WTC11 (cell line): ENCODE data around the gene DMWD. TPM values are rescaled to one million over a fixed set of nuclear protein-coding genes. Genes with fewer than 3 reads are reported as not detected.

Experiments
- ATAC-seq: fragments of 200-7000 bp; cut with Tn5 transposase; 2 replicates; pipeline ENCODE4 v1.10.0; 2021; ENCODE audit warnings: mild to moderate bottlenecking, moderate library complexity
- CTCF ChIA-PET: fragments of 300-600 bp; sonication (Branson Sonifier 250); formaldehyde crosslinking; loops from one replicate; lab custom pipeline; 2021; ENCODE audit warnings: antibody characterized with exemption; lab: Charles Lee
- POLR2A ChIA-PET: fragments of 350-600 bp; sonication (Branson Sonifier 250); formaldehyde crosslinking; loops from one replicate; lab custom pipeline; 2021; ENCODE audit warnings: antibody characterized with exemption; lab: Charles Lee
- DNase-seq: peaks from one replicate; pipeline ENCODE4 v3.0.0; 2021; ENCODE audit warnings: low spot score
- H3K27ac Mint-ChIP-seq: 2 replicates; pipeline ENCODE4 v1.8.0; 2021; ENCODE audit warnings: mixed read lengths
- H3K27me3 Mint-ChIP-seq: 2 replicates; pipeline ENCODE4 v1.8.0; 2021; ENCODE audit warnings: low read depth, mild to moderate bottlenecking, moderate library complexity, mixed read lengths
- H3K36me3 Mint-ChIP-seq: 2 replicates; pipeline ENCODE4 v1.8.0; 2021; ENCODE audit warnings: mixed read lengths
- H3K4me1 Mint-ChIP-seq: 2 replicates; pipeline ENCODE4 v1.8.0; 2022; ENCODE audit warnings: mixed read lengths
- H3K4me3 Mint-ChIP-seq: 2 replicates; pipeline ENCODE4 v1.8.0; 2021; ENCODE audit warnings: mild to moderate bottlenecking, moderate library complexity, mixed read lengths
- H3K9me3 Mint-ChIP-seq: 2 replicates; pipeline ENCODE4 v1.8.0; 2021; ENCODE audit warnings: mixed read lengths
- FOXK1 ChIP-seq: sonication (generic); formaldehyde crosslinking; IDR thresholded peaks from 2 replicates; pipeline ENCODE4 v1.8.0; 2022; ENCODE audit warnings: mild to moderate bottlenecking, moderate library complexity, missing genetic modification reagents
- GRHL2 ChIP-seq: fragments of 250-450 bp; sonication (Bioruptor Pico); IDR thresholded peaks from 2 replicates; pipeline ENCODE4 v1.8.0; 2022; ENCODE audit warnings: mild to moderate bottlenecking, moderate library complexity; ENCODE audit not compliant: insufficient replicate concordance, severe bottlenecking
- GTF2I ChIP-seq: fragments of 250-450 bp; sonication (Bioruptor Pico); conservative IDR thresholded peaks from 2 replicates; pipeline ENCODE4 v1.4.0; 2021; ENCODE audit warnings: mild to moderate bottlenecking
- NR1H2 ChIP-seq: sonication (generic); formaldehyde crosslinking; IDR thresholded peaks from 2 replicates; pipeline ENCODE4 v1.9.0; 2021; ENCODE audit warnings: mild to moderate bottlenecking, moderate library complexity, missing genetic modification reagents
- NR3C1 ChIP-seq: sonication (generic); formaldehyde crosslinking; conservative IDR thresholded peaks from 2 replicates; pipeline ENCODE4 v1.8.1; 2023; ENCODE audit warnings: low read depth, mild to moderate bottlenecking, missing genetic modification reagents
- PRRX2 ChIP-seq: fragments of 250-450 bp; sonication (Bioruptor Pico); IDR thresholded peaks from 2 replicates; pipeline ENCODE4 v1.8.0; 2021; ENCODE audit warnings: mild to moderate bottlenecking
- SMAD4 ChIP-seq: sonication (generic); formaldehyde crosslinking; IDR thresholded peaks from 2 replicates; pipeline ENCODE4 v1.8.0; 2022; ENCODE audit warnings: mild to moderate bottlenecking, missing genetic modification reagents
- TP53 ChIP-seq: sonication (generic); formaldehyde crosslinking; IDR thresholded peaks from 2 replicates; pipeline ENCODE4 v1.8.1; 2023; ENCODE audit warnings: mild to moderate bottlenecking, missing genetic modification reagents
- ZBTB21 ChIP-seq: sonication (generic); formaldehyde crosslinking; IDR thresholded peaks from 2 replicates; pipeline ENCODE4 v1.8.1; 2023; ENCODE audit warnings: mild to moderate bottlenecking, missing genetic modification reagents, borderline replicate concordance
- ZNF317 ChIP-seq: sonication (generic); formaldehyde crosslinking; IDR thresholded peaks from 2 replicates; pipeline ENCODE4 v1.8.1; 2023; ENCODE audit warnings: low read depth, mild to moderate bottlenecking, moderate library complexity, missing genetic modification reagents, borderline replicate concordance
- ZNF416 ChIP-seq: fragments of 250-450 bp; sonication (Bioruptor Pico); IDR thresholded peaks from 2 replicates; pipeline ENCODE4 v1.9.0; 2021; ENCODE audit warnings: mild to moderate bottlenecking, inconsistent platforms
- total RNA-seq: library from RNA; stranded (reverse); gene quantifications from 3 replicates; pipeline ENCODE4 v1.2.3, GENCODE V29; 2021
- TF ChIP-seq, protein P1 (sequence below): sonication (generic); formaldehyde crosslinking; IDR thresholded peaks from 2 replicates; pipeline ENCODE4 v1.8.0; 2023; ENCODE audit warnings: missing genetic modification reagents
- TF ChIP-seq, protein P2 (sequence below): sonication (generic); formaldehyde crosslinking; IDR thresholded peaks from 2 replicates; pipeline ENCODE4 v1.8.1; 2022; ENCODE audit warnings: mild to moderate bottlenecking, missing genetic modification reagents, moderate library complexity, borderline replicate concordance
- TF ChIP-seq, protein P3 (sequence below): sonication (generic); formaldehyde crosslinking; IDR thresholded peaks from 2 replicates; pipeline ENCODE4 v1.8.0; 2023; ENCODE audit warnings: mild to moderate bottlenecking, missing genetic modification reagents
- TF ChIP-seq, protein P4 (sequence below): sonication (generic); formaldehyde crosslinking; IDR thresholded peaks from 2 replicates; pipeline ENCODE4 v1.8.0; 2022; ENCODE audit warnings: mild to moderate bottlenecking, missing genetic modification reagents
- TF ChIP-seq, protein P5 (sequence below): sonication (generic); formaldehyde crosslinking; IDR thresholded peaks from 2 replicates; pipeline ENCODE4 v1.8.1; 2023; ENCODE audit warnings: mild to moderate bottlenecking, moderate library complexity, missing genetic modification reagents

Gene DMWD
- total RNA-seq, 1 experiment from 2014 or later, result 60.7 TPM

DNA sequence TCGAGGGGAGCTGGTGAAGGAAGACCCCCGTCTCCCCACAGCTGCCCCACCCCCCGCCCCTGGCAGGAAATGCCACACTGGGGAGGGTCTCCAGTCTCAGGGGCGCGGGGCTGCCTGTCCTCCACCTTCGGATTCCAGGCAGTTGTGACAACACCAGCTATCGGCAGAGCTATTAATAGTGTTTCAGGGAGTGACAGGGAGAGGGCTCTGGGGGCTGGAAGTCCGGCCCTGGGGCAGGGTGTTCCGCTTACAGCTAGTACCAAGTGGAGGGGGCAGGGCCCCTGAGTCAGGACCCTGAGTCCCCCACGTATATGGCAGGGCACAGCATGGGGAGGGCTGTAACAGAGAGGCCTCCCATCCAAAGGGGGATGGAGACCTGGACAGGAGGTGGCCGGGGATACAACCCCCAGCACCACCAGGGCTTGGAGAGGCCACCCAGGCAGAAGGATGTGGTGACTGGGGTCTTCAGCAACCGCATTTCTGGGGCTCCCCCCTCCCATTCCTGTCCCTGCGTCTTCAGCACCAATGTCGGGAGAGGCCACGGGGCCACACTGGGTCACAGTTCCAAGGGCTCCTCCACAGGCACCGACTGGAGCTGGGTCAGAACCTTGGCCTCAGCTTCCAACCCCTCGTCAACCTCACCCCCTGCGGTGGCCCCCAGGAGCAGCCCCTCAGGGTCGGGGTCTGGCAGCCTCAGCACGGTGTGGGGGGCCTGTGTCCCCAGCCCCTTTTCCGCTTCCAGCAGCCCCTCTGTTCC lies 27.5 kb downstream of the DMWD start (continued):
- TF ChIP-seq GTF2I (CRISPR knock-in tag) (no peak), FOXK1 (CRISPR knock-in tag) (no peak)

DNA sequence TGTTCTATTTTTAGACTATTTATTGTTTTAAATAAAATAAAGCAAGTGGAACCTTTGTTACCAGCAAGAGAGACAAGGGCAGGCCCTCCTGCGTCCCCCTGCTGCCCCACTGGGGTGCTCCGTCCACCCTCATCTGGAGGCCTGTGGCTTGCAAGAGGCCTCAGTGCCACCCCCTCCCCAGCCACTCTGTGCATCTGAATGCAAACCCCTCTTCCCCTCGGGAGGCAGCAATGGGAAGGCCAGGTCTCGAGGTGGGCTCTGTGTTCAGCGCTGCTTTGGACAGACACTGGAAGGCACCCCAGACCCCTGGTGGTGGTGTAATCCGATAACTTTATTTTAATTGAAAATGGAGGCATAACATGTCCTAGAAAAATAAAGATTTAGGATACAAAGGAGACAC lies 28.2 kb downstream of the DMWD start:
- Mint-ChIP-seq H3K27ac (peak overlapping the region; percentile 57), H3K9me3 (no peaks in the 10 kb centered on the region), H3K27me3 (peaks cover 4% of the 10 kb centered on the region), H3K4me1 (peaks cover 18% of the 10 kb centered on the region), H3K4me3 (peak overlapping the region; percentile 48), H3K36me3 (no peaks in the 10 kb centered on the region)
- TF ChIP-seq GRHL2 (CRISPR knock-in tag), result no peak
- TF ChIP-seq FOXK1 (CRISPR knock-in tag), result no peak
- TF ChIP-seq SMAD4 (CRISPR knock-in tag), result no peak
- no peak for TF ChIP-seq NR3C1
- TF ChIP-seq ZBTB21, result no peak
- TF ChIP-seq, protein P1, sequence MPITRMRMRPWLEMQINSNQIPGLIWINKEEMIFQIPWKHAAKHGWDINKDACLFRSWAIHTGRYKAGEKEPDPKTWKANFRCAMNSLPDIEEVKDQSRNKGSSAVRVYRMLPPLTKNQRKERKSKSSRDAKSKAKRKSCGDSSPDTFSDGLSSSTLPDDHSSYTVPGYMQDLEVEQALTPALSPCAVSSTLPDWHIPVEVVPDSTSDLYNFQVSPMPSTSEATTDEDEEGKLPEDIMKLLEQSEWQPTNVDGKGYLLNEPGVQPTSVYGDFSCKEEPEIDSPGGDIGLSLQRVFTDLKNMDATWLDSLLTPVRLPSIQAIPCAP (CRISPR knock-in tag), result no peak
- TF ChIP-seq, protein P2, sequence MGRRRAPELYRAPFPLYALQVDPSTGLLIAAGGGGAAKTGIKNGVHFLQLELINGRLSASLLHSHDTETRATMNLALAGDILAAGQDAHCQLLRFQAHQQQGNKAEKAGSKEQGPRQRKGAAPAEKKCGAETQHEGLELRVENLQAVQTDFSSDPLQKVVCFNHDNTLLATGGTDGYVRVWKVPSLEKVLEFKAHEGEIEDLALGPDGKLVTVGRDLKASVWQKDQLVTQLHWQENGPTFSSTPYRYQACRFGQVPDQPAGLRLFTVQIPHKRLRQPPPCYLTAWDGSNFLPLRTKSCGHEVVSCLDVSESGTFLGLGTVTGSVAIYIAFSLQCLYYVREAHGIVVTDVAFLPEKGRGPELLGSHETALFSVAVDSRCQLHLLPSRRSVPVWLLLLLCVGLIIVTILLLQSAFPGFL (CRISPR knock-in tag), result no peak
- no peak for TF ChIP-seq GTF2I (CRISPR knock-in tag)
- TF ChIP-seq TP53 (CRISPR knock-in tag), result no peak
- TF ChIP-seq PRRX2, result no peak
- TF ChIP-seq, protein P3, sequence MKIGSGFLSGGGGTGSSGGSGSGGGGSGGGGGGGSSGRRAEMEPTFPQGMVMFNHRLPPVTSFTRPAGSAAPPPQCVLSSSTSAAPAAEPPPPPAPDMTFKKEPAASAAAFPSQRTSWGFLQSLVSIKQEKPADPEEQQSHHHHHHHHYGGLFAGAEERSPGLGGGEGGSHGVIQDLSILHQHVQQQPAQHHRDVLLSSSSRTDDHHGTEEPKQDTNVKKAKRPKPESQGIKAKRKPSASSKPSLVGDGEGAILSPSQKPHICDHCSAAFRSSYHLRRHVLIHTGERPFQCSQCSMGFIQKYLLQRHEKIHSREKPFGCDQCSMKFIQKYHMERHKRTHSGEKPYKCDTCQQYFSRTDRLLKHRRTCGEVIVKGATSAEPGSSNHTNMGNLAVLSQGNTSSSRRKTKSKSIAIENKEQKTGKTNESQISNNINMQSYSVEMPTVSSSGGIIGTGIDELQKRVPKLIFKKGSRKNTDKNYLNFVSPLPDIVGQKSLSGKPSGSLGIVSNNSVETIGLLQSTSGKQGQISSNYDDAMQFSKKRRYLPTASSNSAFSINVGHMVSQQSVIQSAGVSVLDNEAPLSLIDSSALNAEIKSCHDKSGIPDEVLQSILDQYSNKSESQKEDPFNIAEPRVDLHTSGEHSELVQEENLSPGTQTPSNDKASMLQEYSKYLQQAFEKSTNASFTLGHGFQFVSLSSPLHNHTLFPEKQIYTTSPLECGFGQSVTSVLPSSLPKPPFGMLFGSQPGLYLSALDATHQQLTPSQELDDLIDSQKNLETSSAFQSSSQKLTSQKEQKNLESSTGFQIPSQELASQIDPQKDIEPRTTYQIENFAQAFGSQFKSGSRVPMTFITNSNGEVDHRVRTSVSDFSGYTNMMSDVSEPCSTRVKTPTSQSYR (CRISPR knock-in tag), result no peak
- no peak for TF ChIP-seq NR1H2 (CRISPR knock-in tag)
- TF ChIP-seq ZNF416 (CRISPR knock-in tag), result no peak
- no peak for TF ChIP-seq ZNF317 (CRISPR knock-in tag)
- TF ChIP-seq, protein P4, sequence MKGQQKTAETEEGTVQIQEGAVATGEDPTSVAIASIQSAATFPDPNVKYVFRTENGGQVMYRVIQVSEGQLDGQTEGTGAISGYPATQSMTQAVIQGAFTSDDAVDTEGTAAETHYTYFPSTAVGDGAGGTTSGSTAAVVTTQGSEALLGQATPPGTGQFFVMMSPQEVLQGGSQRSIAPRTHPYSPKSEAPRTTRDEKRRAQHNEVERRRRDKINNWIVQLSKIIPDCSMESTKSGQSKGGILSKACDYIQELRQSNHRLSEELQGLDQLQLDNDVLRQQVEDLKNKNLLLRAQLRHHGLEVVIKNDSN (CRISPR knock-in tag), result no peak
- TF ChIP-seq, protein P5, sequence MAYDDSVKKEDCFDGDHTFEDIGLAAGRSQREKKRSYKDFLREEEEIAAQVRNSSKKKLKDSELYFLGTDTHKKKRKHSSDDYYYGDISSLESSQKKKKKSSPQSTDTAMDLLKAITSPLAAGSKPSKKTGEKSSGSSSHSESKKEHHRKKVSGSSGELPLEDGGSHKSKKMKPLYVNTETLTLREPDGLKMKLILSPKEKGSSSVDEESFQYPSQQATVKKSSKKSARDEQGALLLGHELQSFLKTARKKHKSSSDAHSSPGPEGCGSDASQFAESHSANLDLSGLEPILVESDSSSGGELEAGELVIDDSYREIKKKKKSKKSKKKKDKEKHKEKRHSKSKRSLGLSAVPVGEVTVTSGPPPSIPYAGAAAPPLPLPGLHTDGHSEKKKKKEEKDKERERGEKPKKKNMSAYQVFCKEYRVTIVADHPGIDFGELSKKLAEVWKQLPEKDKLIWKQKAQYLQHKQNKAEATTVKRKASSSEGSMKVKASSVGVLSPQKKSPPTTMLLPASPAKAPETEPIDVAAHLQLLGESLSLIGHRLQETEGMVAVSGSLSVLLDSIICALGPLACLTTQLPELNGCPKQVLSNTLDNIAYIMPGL (CRISPR knock-in tag), result no peak
- no peak for DNase-seq
- CTCF ChIA-PET, result interaction anchor here (1.0 to 1.8 kb wide), 6 partner anchors 10 to 72 kb away, joined by 3 to 8 read pairs (median 6); partner anchors contain the start of genes FBXO46, QPCTL and SNRPD2
- POLR2A ChIA-PET, result interaction anchor here (0.6 to 1.8 kb wide), 4 partner anchors 47 to 72 kb away, joined by 3 to 8 read pairs (median 5); partner anchors contain the start of gene QPCTL
- ATAC-seq, result no peak
